Activated T-cell treated with anti-CD3 and anti-CD28 coated beads for 24 hours (primary cell): ENCODE measurements around the gene DARS2.
"Not testable (repeated sequence)": the region's sequence is repeated elsewhere in the genome, so short reads cannot be mapped to it uniquely, and the experiment has no call there.

Source experiments
- DNase-seq: peaks from one replicate; pipeline ENCODE4 v3.0.0-alpha.2; 2020; ENCODE audit warnings: low read depth

DARS2 gene

GRCh38 chr1:173862769-173863223 is 38.3 kb downstream of the DARS2 start:
- no peak for DNase-seq

- no peak for DNase-seq
Measured at GRCh38 chr1:173863224-173864161, 39.0 kb downstream of the DARS2 start.

GRCh38 chr1:173864179-173864867 is 39.9 kb downstream of the DARS2 start:
- DNase-seq: no peak

GRCh38 chr1:173865468-173866164 is 41.1 kb downstream of the DARS2 start:
- DNase-seq: no peak

- no peak for DNase-seq
Measured at GRCh38 chr1:173866413-173867115, 42.1 kb downstream of the DARS2 start.

- DNase-seq: peak; percentile 26
Measured at GRCh38 chr1:173867141-173867752, 42.8 kb downstream of the DARS2 start.

- DNase-seq: peak; percentile 100
Measured at GRCh38 chr1:173867753-173868265, 43.3 kb downstream of the DARS2 start, which contains the start of gene GAS5. GAS5 (minus strand) TSS chr1:173867989.

GRCh38 chr1:173868266-173869020 is 44.0 kb downstream of the DARS2 start, which contains the start of gene ZBTB37:
ZBTB37 (plus strand) TSS chr1:173868380; CDS start chr1:173870226, 1,846 bp downstream.
- peak; percentile 90 for DNase-seq

- DNase-seq: no peak
Measured at GRCh38 chr1:173869021-173869359, 44.5 kb downstream of the DARS2 start.

- DNase-seq: no peak
Measured at GRCh38 chr1:173870252-173871075, 46.0 kb downstream of the DARS2 start.

- no peak for DNase-seq
Measured at GRCh38 chr1:173871091-173871490, 46.6 kb downstream of the DARS2 start.

- DNase-seq: no peak
Measured at GRCh38 chr1:173871500-173871899, 47.0 kb downstream of the DARS2 start.

GRCh38 chr1:173876732-173877131 is 52.3 kb downstream of the DARS2 start:
- no peak for DNase-seq

- no peak for DNase-seq
Measured at GRCh38 chr1:173878251-173878650, 53.8 kb downstream of the DARS2 start.

- DNase-seq: not testable (repeated sequence)
Measured at GRCh38 chr1:173881117-173881516, 56.6 kb downstream of the DARS2 start.

- no peak for DNase-seq
Measured at GRCh38 chr1:173884701-173885100, 60.2 kb downstream of the DARS2 start.

GRCh38 chr1:173886746-173887611 is 62.5 kb downstream of the DARS2 start:
- DNase-seq: no peak

GRCh38 chr1:173887627-173888026 is 63.2 kb downstream of the DARS2 start:
- no peak for DNase-seq
